Activated CD4-positive, alpha-beta memory T cell treated with anti-CD3 and anti-CD28 coated beads, Interleukin-2, amount 10 ng/mL, durations not matched to agents 7 days and 5 days (primary cell): ENCODE results near the gene TYMS. TPM values are rescaled to one million over a fixed set of nuclear protein-coding genes. Genes with fewer than 3 reads are reported as not detected.
A peak's percentile ranks its signal among the peaks of the same experiment; 100 is the strongest.

Experiments used
- CTCF ChIA-PET: fragments of 350-600 bp; sonication (Branson Sonifier 250); formaldehyde crosslinking; loops from one replicate; lab custom pipeline; 2021; ENCODE audit warnings: antibody characterized with exemption, inconsistent platforms; lab: Charles Lee
- POLR2A ChIA-PET: fragments of 350-600 bp; sonication (Branson Sonifier 250); formaldehyde crosslinking; loops from one replicate; lab custom pipeline; 2021; ENCODE audit warnings: antibody characterized with exemption; lab: Charles Lee
- DNase-seq: peaks from one replicate; pipeline ENCODE4 v3.0.0-alpha.2; 2020
- H3K27ac Mint-ChIP-seq: one replicate; pipeline ENCODE4 v1.8.0; 2021; ENCODE audit warnings: mild to moderate bottlenecking, mixed read lengths
- H3K27me3 Mint-ChIP-seq: one replicate; pipeline ENCODE4 v1.8.0; 2021; ENCODE audit warnings: mixed read lengths
- H3K36me3 Mint-ChIP-seq: one replicate; pipeline ENCODE4 v1.8.0; 2021; ENCODE audit warnings: low read depth, mixed read lengths
- H3K4me1 Mint-ChIP-seq: one replicate; pipeline ENCODE4 v1.8.0; 2021; ENCODE audit warnings: mixed read lengths
- H3K4me3 Mint-ChIP-seq: one replicate; pipeline ENCODE4 v1.8.0; 2021; ENCODE audit warnings: mild to moderate bottlenecking, mixed read lengths
- H3K9me3 Mint-ChIP-seq: one replicate; pipeline ENCODE4 v1.8.0; 2021; ENCODE audit warnings: mixed read lengths
- total RNA-seq, 2 experiments: library from RNA; stranded (reverse); gene quantifications; one replicate each; pipeline ENCODE4 v1.2.3, GENCODE V29; 2021

TYMS gene
- total RNA-seq, 2 experiments from 2014 or later: 279 to 288 TPM

- Mint-ChIP-seq H3K4me3 (no peak overlapping the region), H3K27ac (peak overlapping the region; percentile 74), H3K27me3 (no peaks in the 10 kb centered on the region), H3K36me3 (peaks cover 39% of the 10 kb centered on the region), H3K9me3 (no peaks in the 10 kb centered on the region), H3K4me1 (peaks cover 15% of the 10 kb centered on the region)
- ChIA-PET POLR2A (interaction anchor here (1.2 to 2.6 kb wide), 2 partner anchors 9 to 45 kb away, joined by 3 to 11 read pairs; partner anchors contain the start of genes ENOSF1 and TYMS), CTCF (interaction anchor here (0.6 to 1.7 kb wide), 4 partner anchors 10 to 127 kb away, joined by 3 to 4 read pairs (median 4); no protein-coding TSS in a partner anchor)
- no peak for DNase-seq
These were observed 45.9 kb downstream of the TYMS start for GRCh38 chr18:703213-703967.

GRCh38 chr18:706405-706804 lies 49.0 kb downstream of the TYMS start:
- Mint-ChIP-seq H3K4me3 (no peak overlapping the region), H3K27ac (no peak overlapping the region), H3K36me3 (peaks cover 47% of the 10 kb centered on the region), H3K27me3 (no peaks in the 10 kb centered on the region), H3K4me1 (peaks cover 39% of the 10 kb centered on the region), H3K9me3 (no peaks in the 10 kb centered on the region)
- POLR2A ChIA-PET: interaction anchor here (0.8 kb wide), 1 partner anchor 48 kb away, joined by 3 read pairs; no protein-coding TSS in a partner anchor
- DNase-seq: no peak
- CTCF ChIA-PET: interaction anchor here (0.7 to 2.6 kb wide), 3 partner anchors 40 to 133 kb away, joined by 3 to 7 read pairs (median 6); no protein-coding TSS in a partner anchor

DNA sequence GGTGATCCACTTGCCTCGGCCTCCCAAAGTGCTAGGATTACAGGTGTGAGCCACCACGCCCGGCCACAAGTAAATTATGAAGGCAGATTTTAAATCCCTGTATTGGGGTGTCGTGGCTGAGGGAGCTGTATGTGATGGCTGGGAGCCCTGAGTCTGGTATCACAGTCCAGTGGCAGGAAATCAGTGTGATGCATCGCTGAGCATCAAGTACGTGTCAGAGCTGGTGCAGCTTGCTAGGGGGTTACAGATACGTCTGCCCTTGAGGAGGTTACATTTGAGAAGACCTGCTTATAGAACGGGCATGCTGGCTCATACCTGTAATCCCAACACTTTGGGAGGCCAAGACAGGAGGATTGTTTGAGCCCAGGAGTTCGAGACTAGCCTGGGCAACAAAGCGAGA lies 50.6 kb downstream of the TYMS start:
- ChIA-PET CTCF (interaction anchor here (1.0 to 1.7 kb wide), 3 partner anchors 84 to 131 kb away, joined by 3 to 5 read pairs (median 4); no protein-coding TSS in a partner anchor), POLR2A (interaction anchor here (4.3 kb wide), 1 partner anchor 50 kb away, joined by 32 read pairs; the partner anchor contains the start of gene TYMS)
- peaks cover 45% of the 10 kb centered on the region for H3K36me3 Mint-ChIP-seq
- H3K27ac Mint-ChIP-seq: no peak overlapping the region
- no peaks in the 10 kb centered on the region for H3K27me3 Mint-ChIP-seq
- H3K4me3 Mint-ChIP-seq: no peak overlapping the region
- no peak for DNase-seq
- no peaks in the 10 kb centered on the region for H3K9me3 Mint-ChIP-seq
- H3K4me1 Mint-ChIP-seq: peaks cover 42% of the 10 kb centered on the region

GRCh38 chr18:709771-710170 lies 52.3 kb downstream of the TYMS start:
- Mint-ChIP-seq H3K9me3 (no peaks in the 10 kb centered on the region), H3K4me1 (peaks cover 51% of the 10 kb centered on the region), H3K4me3 (no peak overlapping the region), H3K27me3 (no peaks in the 10 kb centered on the region), H3K27ac (no peak overlapping the region), H3K36me3 (peaks cover 40% of the 10 kb centered on the region)
- no peak for DNase-seq
- POLR2A ChIA-PET: interaction anchor here (0.6 to 4.3 kb wide), 3 partner anchors 32 to 52 kb away, joined by 3 to 32 read pairs (median 3); partner anchors contain the start of gene TYMS
- CTCF ChIA-PET: interaction anchor here (6.9 kb wide), 1 partner anchor 122 kb away, joined by 82 read pairs; no protein-coding TSS in a partner anchor

GRCh38 chr18:710418-711300 lies 53.2 kb downstream of the TYMS start:
- H3K4me1 Mint-ChIP-seq: peaks cover 57% of the 10 kb centered on the region
- peaks cover 31% of the 10 kb centered on the region for H3K36me3 Mint-ChIP-seq
- H3K27ac Mint-ChIP-seq: peak overlapping the region; percentile 90
- CTCF ChIA-PET: interaction anchor here (0.6 to 6.9 kb wide), 5 partner anchors 13 to 1858 kb away, joined by 3 to 82 read pairs (median 3); no protein-coding TSS in a partner anchor
- H3K27me3 Mint-ChIP-seq: no peaks in the 10 kb centered on the region
- DNase-seq: no peak
- POLR2A ChIA-PET: interaction anchor here (1.0 to 4.3 kb wide), 6 partner anchors 40 to 443 kb away, joined by 3 to 32 read pairs (median 4); partner anchors contain the start of genes THOC1 and TYMS
- no peaks in the 10 kb centered on the region for H3K9me3 Mint-ChIP-seq
- peak overlapping the region; percentile 86 for H3K4me3 Mint-ChIP-seq

DNA sequence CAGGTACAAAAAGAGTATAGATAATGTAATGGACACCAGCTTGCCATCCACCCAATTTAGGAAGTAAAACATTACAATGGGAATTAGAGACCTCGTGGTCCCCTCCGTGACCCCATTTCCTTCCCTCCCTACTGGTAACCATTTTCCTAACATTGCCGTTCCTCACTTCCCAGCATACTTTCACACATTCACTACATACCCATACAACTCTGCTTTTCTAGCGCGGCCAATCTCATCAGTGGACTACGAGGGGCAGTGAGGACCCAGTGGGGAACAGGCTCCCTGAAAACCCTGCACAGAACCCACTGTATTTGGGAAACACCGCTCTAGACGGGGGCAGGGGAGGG lies 53.8 kb downstream of the TYMS start:
- peak overlapping the region; percentile 90 for H3K27ac Mint-ChIP-seq
- H3K27me3 Mint-ChIP-seq: no peaks in the 10 kb centered on the region
- no peaks in the 10 kb centered on the region for H3K9me3 Mint-ChIP-seq
- peak overlapping the region; percentile 86 for H3K4me3 Mint-ChIP-seq
- H3K4me1 Mint-ChIP-seq: peaks cover 61% of the 10 kb centered on the region
- DNase-seq: no peak
- H3K36me3 Mint-ChIP-seq: peaks cover 26% of the 10 kb centered on the region
- CTCF ChIA-PET: interaction anchor here (0.6 to 6.9 kb wide), 5 partner anchors 13 to 1857 kb away, joined by 3 to 82 read pairs (median 3); no protein-coding TSS in a partner anchor
- POLR2A ChIA-PET: interaction anchor here (1.0 to 4.3 kb wide), 5 partner anchors 53 to 443 kb away, joined by 3 to 32 read pairs (median 4); partner anchors contain the start of genes THOC1 and TYMS

GRCh38 chr18:711657-712400 lies 54.4 kb downstream of the TYMS start:
- CTCF ChIA-PET: interaction anchor here (0.6 to 6.9 kb wide), 23 partner anchors 12 to 553 kb away, joined by 3 to 82 read pairs (median 4); partner anchors contain the start of genes TYMS, USP14 and YES1
- Mint-ChIP-seq H3K4me3 (peak overlapping the region; percentile 86), H3K36me3 (peaks cover 23% of the 10 kb centered on the region), H3K9me3 (no peaks in the 10 kb centered on the region), H3K27ac (peak overlapping the region; percentile 90), H3K27me3 (no peaks in the 10 kb centered on the region), H3K4me1 (peaks cover 61% of the 10 kb centered on the region)
- POLR2A ChIA-PET: interaction anchor here (0.9 to 2.5 kb wide), 17 partner anchors 9 to 444 kb away, joined by 3 to 38 read pairs (median 4); partner anchors contain the start of genes THOC1, TYMS and YES1
- peak; percentile 82 for DNase-seq

DNA sequence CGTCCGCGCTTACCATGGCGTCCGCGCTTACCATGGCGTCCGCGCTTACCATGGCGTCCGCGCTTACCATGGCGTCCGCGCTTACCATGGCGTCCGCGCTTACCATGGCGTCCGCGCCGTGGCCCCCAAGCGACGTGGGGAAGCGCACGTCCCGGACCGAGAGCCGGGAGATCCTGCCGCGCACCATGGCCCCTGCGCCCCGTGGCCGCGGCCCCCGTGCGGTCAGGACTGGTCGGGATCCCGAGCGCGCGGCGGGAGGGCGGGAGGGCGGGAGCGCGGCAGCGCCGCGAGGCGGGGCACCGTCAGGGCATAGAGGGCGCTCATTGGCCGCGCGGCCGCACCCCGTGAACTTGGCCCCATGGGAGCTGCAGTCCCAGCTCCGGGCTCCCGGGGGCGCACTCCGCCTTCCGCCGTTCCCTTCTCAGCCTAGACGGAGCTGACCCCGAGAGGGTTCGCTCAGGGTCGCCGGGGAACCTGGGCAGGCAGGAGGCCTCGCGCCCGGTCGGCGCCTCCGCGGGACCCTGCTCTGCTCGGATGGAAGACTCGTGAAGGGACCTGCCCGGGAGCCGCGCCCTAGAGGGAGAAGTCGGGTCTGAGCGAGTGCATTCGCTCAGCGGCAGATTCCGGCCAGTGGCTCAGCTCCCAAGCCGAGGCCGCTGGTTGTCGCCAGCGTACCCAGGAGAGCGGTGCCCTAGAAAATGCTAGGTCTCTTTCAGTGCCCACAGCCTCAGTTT lies 55.1 kb downstream of the TYMS start, which contains the start of gene ENOSF1:
ENOSF1 (minus strand) TSS at position 230 of the 734 bp plus-strand sequence; CDS start at position 187, 43 bp downstream.
- no peaks in the 10 kb centered on the region for H3K9me3 Mint-ChIP-seq
- H3K4me1 Mint-ChIP-seq: peaks cover 61% of the 10 kb centered on the region
- POLR2A ChIA-PET: interaction anchor here (0.6 to 2.5 kb wide), 19 partner anchors 10 to 445 kb away, joined by 3 to 38 read pairs (median 4); partner anchors contain the start of genes THOC1, TYMS and YES1
- H3K27me3 Mint-ChIP-seq: no peaks in the 10 kb centered on the region
- H3K4me3 Mint-ChIP-seq: peak within 1 kb of the TSS; percentile 86
- CTCF ChIA-PET: interaction anchor here (0.6 to 6.9 kb wide), 27 partner anchors 10 to 554 kb away, joined by 3 to 82 read pairs (median 4); partner anchors contain the start of genes TYMS, USP14 and YES1
- peaks cover 20% of the 10 kb centered on the region for H3K36me3 Mint-ChIP-seq
- peak; percentile 90 for DNase-seq
- peak within 1 kb of the TSS; percentile 90 for H3K27ac Mint-ChIP-seq

- Mint-ChIP-seq H3K27ac (peak overlapping the region; percentile 56), H3K36me3 (peaks cover 20% of the 10 kb centered on the region), H3K9me3 (no peaks in the 10 kb centered on the region), H3K4me3 (peak overlapping the region; percentile 67), H3K4me1 (peaks cover 59% of the 10 kb centered on the region), H3K27me3 (no peaks in the 10 kb centered on the region)
- DNase-seq: no peak
- ChIA-PET POLR2A (interaction anchor here (0.6 to 2.5 kb wide), 19 partner anchors 10 to 445 kb away, joined by 3 to 38 read pairs (median 4); partner anchors contain the start of genes THOC1, TYMS and YES1), CTCF (interaction anchor here (0.7 to 6.9 kb wide), 24 partner anchors 10 to 555 kb away, joined by 3 to 82 read pairs (median 4); partner anchors contain the start of genes TYMS, USP14 and YES1)
These were observed 55.7 kb downstream of the TYMS start for GRCh38 chr18:713135-713490.

- Mint-ChIP-seq H3K4me3 (no peak overlapping the region), H3K27ac (peak overlapping the region; percentile 57)
- POLR2A ChIA-PET: interaction anchor here (1.0 to 2.1 kb wide), 5 partner anchors 34 to 448 kb away, joined by 3 to 14 read pairs (median 6); partner anchors contain the start of genes THOC1 and TYMS
These were observed 58.2 kb downstream of the TYMS start for GRCh38 chr18:715626-716025.

More at GRCh38 chr18:715626-716025, 58.2 kb downstream of the TYMS start:
- no peak for DNase-seq
- H3K4me1 Mint-ChIP-seq: peaks cover 39% of the 10 kb centered on the region
- peaks cover 6% of the 10 kb centered on the region for H3K36me3 Mint-ChIP-seq
- no peaks in the 10 kb centered on the region for H3K27me3 Mint-ChIP-seq
- H3K9me3 Mint-ChIP-seq: no peaks in the 10 kb centered on the region
- CTCF ChIA-PET: interaction anchor here (0.9 to 6.9 kb wide), 8 partner anchors 16 to 123 kb away, joined by 3 to 82 read pairs (median 5); partner anchors contain the start of gene TYMS
